GM12878 (cell line): ENCODE measurements around the gene KCNK13.

Experiments
- CTCF ChIP-seq, 3 experiments: IDR thresholded peaks in 2 of 3; conservative IDR thresholded peaks in 1 of 3; 2 replicates each; pipeline ENCODE4 v1.5.1; 2011; ENCODE audit warnings: low read depth in 3 of 3, low read length in 3 of 3, mild to moderate bottlenecking in 3 of 3, control low read depth in 2 of 3, moderate library complexity in 2 of 3, inconsistent platforms in 1 of 3, mixed read lengths in 1 of 3; ENCODE audit not compliant: control insufficient read depth in 2 of 3, insufficient read depth in 1 of 3; ENCODE audit errors: extremely low read depth in 1 of 3
- ELK1 ChIP-seq: IDR thresholded peaks from 2 replicates; pipeline ENCODE4 v1.6.1; 2012; ENCODE audit warnings: low read depth, low read length, improper control_type of control experiment
- HDAC2 ChIP-seq: fragments of 200-600 bp; sonication (generic); IDR thresholded peaks from 2 replicates; pipeline ENCODE4 v1.6.1; 2017
- HDAC6 ChIP-seq: fragments of 200-600 bp; sonication (generic); IDR thresholded peaks from one replicate; pipeline ENCODE4 v1.8.0; 2017; ENCODE audit warnings: antibody characterized with exemption; ENCODE audit not compliant: unreplicated experiment
- KDM1A ChIP-seq: fragments of 200-600 bp; sonication (generic); IDR thresholded peaks from 2 replicates; pipeline ENCODE4 v1.6.1; 2016; ENCODE audit warnings: borderline replicate concordance
- MAX ChIP-seq: IDR thresholded peaks from 2 replicates; pipeline ENCODE4 v1.6.1; 2012; ENCODE audit warnings: low read depth, low read length, improper control_type of control experiment
- MEF2A ChIP-seq: IDR thresholded peaks from 2 replicates; pipeline ENCODE4 v1.6.1; 2011; ENCODE audit warnings: low read depth, mild to moderate bottlenecking, low read length, moderate library complexity; ENCODE audit not compliant: insufficient read depth
- POLR2AphosphoS5 ChIP-seq: IDR thresholded peaks from 2 replicates; pipeline ENCODE4 v1.6.1; 2011; ENCODE audit warnings: mild to moderate bottlenecking, low read length, inconsistent platforms
- RELA ChIP-seq: fragments of 450-650 bp; IDR thresholded peaks from 2 replicates; pipeline ENCODE4 v1.8.0; 2014; ENCODE audit warnings: borderline replicate concordance; ENCODE audit not compliant: partially characterized antibody
- SIN3A ChIP-seq: IDR thresholded peaks from 2 replicates; pipeline ENCODE4 v1.6.1; 2012; ENCODE audit warnings: low read depth, low read length, improper control_type of control experiment
- SPI1 ChIP-seq: IDR thresholded peaks from 2 replicates; pipeline ENCODE4 v1.6.1; 2011; ENCODE audit warnings: low read depth, mild to moderate bottlenecking, low read length, moderate library complexity, borderline replicate concordance; ENCODE audit not compliant: insufficient read depth
- SREBF2 ChIP-seq: IDR thresholded peaks from 2 replicates; pipeline ENCODE4 v1.6.1; 2012; ENCODE audit warnings: mild to moderate bottlenecking, low read length
- USF2 ChIP-seq: IDR thresholded peaks from 2 replicates; pipeline ENCODE4 v1.6.1; 2011; ENCODE audit warnings: low read depth, low read length, improper control_type of control experiment, borderline replicate concordance
- ZBTB4 ChIP-seq: fragments of 450-650 bp; formaldehyde crosslinking; IDR thresholded peaks from 2 replicates; pipeline ENCODE4 v1.4.0; 2022; ENCODE audit warnings: mild to moderate bottlenecking, moderate library complexity

- TF ChIP-seq RELA = no peak
- TF ChIP-seq SIN3A = no peak
- TF ChIP-seq KDM1A = no peak
- no peak for TF ChIP-seq USF2
- TF ChIP-seq SREBF2 = no peak
- TF ChIP-seq CTCF (IDR thresholded peaks at IDR 0.05 in 2 of 3, conservative IDR thresholded peaks at IDR 0.05 in 1 of 3; ENCODE audit: control insufficient read depth in 2 of 3, extremely low read depth in 1 of 3, insufficient read depth in 1 of 3, low read depth in 3 of 3, low read length in 3 of 3) = no peak
- TF ChIP-seq ELK1 = no peak
- TF ChIP-seq ZBTB4 (CRISPR knock-in tag) = no peak
- no peak for TF ChIP-seq MEF2A
- no peak for TF ChIP-seq HDAC6
- no peak for TF ChIP-seq MAX
- TF ChIP-seq HDAC2 = no peak
- TF ChIP-seq SPI1 = no peak
- no peak for TF ChIP-seq POLR2AphosphoS5
Observed at GRCh38 chr14:90017371-90017770, 44.4 kb upstream of the KCNK13 start.
